ENCODE results near the gene ANGPTL1.

DNA sequence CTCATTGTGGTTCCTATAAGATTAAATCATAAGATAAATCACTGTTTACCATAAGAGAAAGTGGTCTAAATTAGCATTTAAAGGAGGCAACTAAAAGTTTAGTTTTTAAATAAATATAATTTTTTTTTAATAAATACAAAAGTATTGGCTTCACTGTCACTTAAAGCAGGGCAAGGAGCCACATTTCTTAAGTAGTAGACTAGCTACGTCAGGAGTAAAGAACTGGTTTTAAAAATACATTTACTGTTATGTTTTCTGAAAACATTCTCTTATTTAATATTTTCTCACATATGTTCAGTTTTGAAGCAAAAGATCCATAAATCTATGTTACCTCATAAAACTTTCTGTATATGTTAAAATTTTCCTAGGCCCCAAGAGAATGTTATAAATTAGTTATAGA is 2.2 kb downstream of the ANGPTL1 start:
- TF ChIP-seq EZH2 (IDR thresholded peaks at IDR 0.05; ENCODE audit: insufficient read depth, poor library complexity, severe bottlenecking) (no peak), EZH2phosphoT487 (IDR thresholded peaks at IDR 0.05; ENCODE audit: insufficient read depth, low read depth) (no peak)
